ENCODE measurements around the gene HTR3C. TPM values are rescaled to one million over a fixed set of nuclear protein-coding genes. Genes with fewer than 3 reads are reported as not detected.
"Not testable (repeated sequence)": the region's sequence is repeated elsewhere in the genome, so short reads cannot be mapped to it uniquely, and the experiment has no call there.

Gene HTR3C
- total and polyA plus RNA-seq, 7 experiments from 2014 or later: not detected

DNA sequence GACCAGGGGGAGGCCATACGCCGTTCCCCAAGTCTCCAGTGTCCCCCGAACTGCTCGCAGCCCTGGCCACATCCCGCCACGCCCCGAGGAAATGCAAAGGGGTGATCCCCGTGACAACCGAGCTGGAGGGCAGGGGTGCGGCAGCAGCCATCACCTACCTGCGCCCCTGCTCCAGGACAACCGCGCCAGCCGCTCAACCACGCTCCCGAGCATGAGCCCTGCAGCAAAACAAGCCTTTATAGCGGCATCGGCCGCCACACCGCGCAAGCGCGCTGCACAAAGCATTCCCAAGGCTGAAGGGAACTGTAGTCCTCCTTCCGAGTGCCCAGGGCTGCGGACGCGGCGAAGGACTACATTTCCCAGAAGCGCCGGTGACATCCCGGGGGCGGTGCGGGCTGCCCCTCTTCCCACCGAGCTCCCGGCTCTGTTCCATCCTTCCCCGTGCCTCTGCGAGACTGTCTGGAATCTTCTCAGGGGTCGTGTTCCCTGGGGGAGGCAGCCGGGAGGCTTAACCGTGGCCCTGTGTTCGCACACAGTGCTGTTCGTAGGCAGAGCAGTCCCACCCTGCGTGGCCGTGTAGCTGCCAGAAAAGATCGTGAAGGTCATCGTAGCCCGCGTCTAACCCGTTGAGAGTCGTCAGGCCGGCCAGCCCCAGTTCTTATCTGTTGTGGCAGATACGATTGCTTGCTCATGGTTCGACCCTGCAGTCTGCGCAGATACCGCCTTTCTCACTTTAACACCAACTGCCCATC, 35.0 kb upstream of the HTR3C start, which contains the start of gene ABCC5:
ABCC5 (minus strand) TSS at position 213 of the 752 bp plus-strand sequence. CDS start 3,492 bp downstream, outside the sequence.
- no peaks in the 10 kb centered on the region for H3K27me3 ChIP-seq (ENCODE audit: control insufficient read depth in 2 of 2, insufficient read depth in 2 of 2, low read length in 2 of 2)
- peaks cover 8 to 14% of the 10 kb centered on the region in 2 donors for H3K4me1 ChIP-seq (ENCODE audit: control insufficient read depth in 2 of 2, insufficient read depth in 2 of 2, low read length in 2 of 2)
- no peaks in the 10 kb centered on the region for H3K9me3 Mint-ChIP-seq
- CTCF ChIA-PET: interaction anchor here (0.7 to 1.2 kb wide), 5 partner anchors 12 to 133 kb away, joined by 3 to 6 read pairs (median 4); partner anchors contain the start of genes EIF2B5 and PARL
- peak within 1 kb of the TSS; percentile 96 to 100 (median 99) for H3K4me3 Mint-ChIP-seq
- intact Hi-C loops (cut with micrococcal nuclease): loop anchor here (1.0 to 10.0 kb wide), 17 partner anchors 113 to 1223 kb away; partner anchors contain the start of genes AP2M1 (in 2 of the 2), EIF2B5 (in 2 of the 2), KLHL24 (in 2 of the 2) and PSMD2 (in 2 of the 2)
- no peaks in the 10 kb centered on the region for H3K9me3 ChIP-seq (ENCODE audit: control insufficient read depth in 2 of 3, low read length in 3 of 3)
- peaks cover 0 to 8% (median 6%) of the 10 kb centered on the region in 5 donors for H3K36me3 Mint-ChIP-seq
- peaks cover 0 to 5% (median 0%) of the 10 kb centered on the region in 3 experiments for H3K36me3 ChIP-seq (ENCODE audit: control insufficient read depth in 2 of 3, insufficient read depth in 3 of 3, low read length in 3 of 3)
- peaks cover 5 to 15% (median 9%) of the 10 kb centered on the region in 5 donors for H3K27me3 Mint-ChIP-seq
- ATAC-seq: peak; percentile 96
- peak; percentile 62 to 84 (median 79) for DNase-seq
- peaks cover 11 to 33% (median 25%) of the 10 kb centered on the region in 7 donors for H3K4me1 Mint-ChIP-seq
- POLR2A ChIA-PET: interaction anchor here (0.6 to 1.5 kb wide), 5 partner anchors 19 to 232 kb away, joined by 3 to 10 read pairs (median 4); partner anchors contain the start of genes ABCF3, EEF1AKMT4 and EIF2B5
- H3K4me3 ChIP-seq (ENCODE audit: low read length): peak within 1 kb of the TSS; percentile 100
- peak within 1 kb of the TSS; percentile 70 to 95 (median 91) for H3K27ac Mint-ChIP-seq
- H3K27ac ChIP-seq (ENCODE audit: low read depth, low read length): peak within 1 kb of the TSS; percentile 72

GRCh38 chr3:184018424-184018973, 34.3 kb upstream of the HTR3C start:
- Histone ChIP-seq H3K27me3 (ENCODE audit: control insufficient read depth in 2 of 2, insufficient read depth in 2 of 2, low read length in 2 of 2) (no peaks in the 10 kb centered on the region), H3K4me1 (ENCODE audit: control insufficient read depth in 2 of 2, insufficient read depth in 2 of 2, low read length in 2 of 2) (peaks cover 8 to 14% of the 10 kb centered on the region in 2 donors), H3K36me3 (ENCODE audit: control insufficient read depth in 2 of 3, insufficient read depth in 3 of 3, low read length in 3 of 3) (peaks cover 0 to 4% (median 0%) of the 10 kb centered on the region in 3 experiments), H3K4me3 (ENCODE audit: low read length) (peak overlapping the region; percentile 100), H3K9me3 (ENCODE audit: control insufficient read depth in 2 of 3, low read length in 3 of 3) (no peaks in the 10 kb centered on the region), H3K27ac (ENCODE audit: low read depth, low read length) (peak overlapping the region; percentile 72)
- peaks cover 11 to 33% (median 25%) of the 10 kb centered on the region in 7 donors for H3K4me1 Mint-ChIP-seq
- peak overlapping the region in 8 of 9 donors; percentile 83 to 95 (median 92) for H3K27ac Mint-ChIP-seq
- peaks cover 0 to 8% (median 4%) of the 10 kb centered on the region in 5 donors for H3K36me3 Mint-ChIP-seq
- ChIA-PET POLR2A (interaction anchor here (0.6 to 1.5 kb wide), 4 partner anchors 19 to 168 kb away, joined by 3 to 10 read pairs (median 4); partner anchors contain the start of genes ABCF3 and EIF2B5), CTCF (interaction anchor here (1.1 to 1.2 kb wide), 3 partner anchors 33 to 134 kb away, joined by 3 to 6 read pairs (median 4); partner anchors contain the start of gene PARL)
- no peaks in the 10 kb centered on the region for H3K9me3 Mint-ChIP-seq
- DNase-seq: no peak
- H3K4me3 Mint-ChIP-seq: peak overlapping the region; percentile 96 to 100 (median 99)
- H3K27me3 Mint-ChIP-seq: peaks cover 5 to 15% (median 12%) of the 10 kb centered on the region in 5 donors
- no peak for ATAC-seq
- intact Hi-C loops (cut with micrococcal nuclease): loop anchor here (1.0 to 10.0 kb wide), 8 partner anchors 167 to 1224 kb away; partner anchors contain the start of genes KLHL24 (in 2 of the 2), ATP11B (in 1 of the 2), EEF1AKMT4 (in 1 of the 2) and MCCC1 (in 1 of the 2)

GRCh38 chr3:184022323-184022722, 30.5 kb upstream of the HTR3C start:
- no peaks in the 10 kb centered on the region for H3K9me3 ChIP-seq (ENCODE audit: control insufficient read depth in 2 of 3, low read length in 3 of 3)
- intact Hi-C loops (cut with micrococcal nuclease): no loop called here
- H3K4me3 ChIP-seq (ENCODE audit: low read length): no peak overlapping the region
- peaks cover 0 to 4% (median 0%) of the 10 kb centered on the region in 3 experiments for H3K36me3 ChIP-seq (ENCODE audit: control insufficient read depth in 2 of 3, insufficient read depth in 3 of 3, low read length in 3 of 3)
- peaks cover 0 to 4% (median 0%) of the 10 kb centered on the region in 5 donors for H3K36me3 Mint-ChIP-seq
- no peak overlapping the region for H3K4me3 Mint-ChIP-seq
- no peak overlapping the region for H3K27ac ChIP-seq (ENCODE audit: low read depth, low read length)
- ATAC-seq (peak; percentile 28), DNase-seq (no peak)
- H3K27me3 Mint-ChIP-seq: peaks cover 5 to 23% (median 15%) of the 10 kb centered on the region in 5 donors
- H3K9me3 Mint-ChIP-seq: peaks cover 0 to 2% (median 0%) of the 10 kb centered on the region in 11 donors
- H3K4me1 ChIP-seq (ENCODE audit: control insufficient read depth in 2 of 2, insufficient read depth in 2 of 2, low read length in 2 of 2): peaks cover 0 to 7% of the 10 kb centered on the region in 2 donors
- ChIA-PET CTCF (no interaction called here), POLR2A (no interaction called here)
- H3K27ac Mint-ChIP-seq: no peak overlapping the region
- H3K27me3 ChIP-seq (ENCODE audit: control insufficient read depth in 2 of 2, insufficient read depth in 2 of 2, low read length in 2 of 2): no peaks in the 10 kb centered on the region
- H3K4me1 Mint-ChIP-seq: peaks cover 5 to 18% (median 9%) of the 10 kb centered on the region in 7 donors

DNA sequence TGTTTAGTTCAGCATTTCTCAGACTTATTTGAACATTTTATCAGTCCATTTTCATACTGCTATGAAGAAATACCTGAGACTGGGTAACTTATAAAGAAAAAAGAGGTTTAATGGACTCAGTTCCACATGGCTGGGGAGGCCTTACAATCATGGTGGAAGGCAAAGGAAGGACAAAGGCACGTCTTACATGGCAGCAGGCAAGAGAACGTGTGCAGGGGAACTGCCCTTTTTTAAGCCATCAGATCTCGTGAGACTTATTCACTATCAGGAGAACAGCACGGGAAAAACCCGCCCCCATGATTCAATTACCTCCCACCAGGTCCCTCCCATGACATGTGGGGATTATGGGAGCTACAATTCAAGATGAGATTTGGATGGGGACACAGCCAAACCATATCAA, 27.6 kb upstream of the HTR3C start:
- H3K27ac ChIP-seq (ENCODE audit: low read depth, low read length); H3K4me3 ChIP-seq (ENCODE audit: low read length); intact Hi-C loops (cut with micrococcal nuclease); ATAC-seq; H3K9me3 Mint-ChIP-seq; DNase-seq; H3K9me3 ChIP-seq (ENCODE audit: control insufficient read depth in 2 of 3, low read length in 3 of 3); H3K4me1 ChIP-seq (ENCODE audit: control insufficient read depth in 2 of 2, insufficient read depth in 2 of 2, low read length in 2 of 2); H3K36me3 Mint-ChIP-seq; H3K27ac Mint-ChIP-seq; H3K27me3 ChIP-seq (ENCODE audit: control insufficient read depth in 2 of 2, insufficient read depth in 2 of 2, low read length in 2 of 2); H3K4me3 Mint-ChIP-seq; H3K36me3 ChIP-seq (ENCODE audit: control insufficient read depth in 2 of 3, insufficient read depth in 3 of 3, low read length in 3 of 3): not testable (repeated sequence)
- peaks cover 0 to 13% (median 0%) of the 10 kb centered on the region in 7 donors for H3K4me1 Mint-ChIP-seq
- peaks cover 0 to 19% (median 13%) of the 10 kb centered on the region in 5 donors for H3K27me3 Mint-ChIP-seq
- ChIA-PET CTCF (interaction anchor here (0.6 kb wide), 1 partner anchor 78 kb away, joined by 3 read pairs; no protein-coding TSS in a partner anchor), POLR2A (interaction anchor here (0.8 kb wide), 1 partner anchor 129 kb away, joined by 3 read pairs; no protein-coding TSS in a partner anchor)

GRCh38 chr3:184028275-184028890, 24.5 kb upstream of the HTR3C start:
- DNase-seq; H3K4me3 Mint-ChIP-seq; H3K9me3 ChIP-seq (ENCODE audit: control insufficient read depth in 2 of 3, low read length in 3 of 3); H3K4me3 ChIP-seq (ENCODE audit: low read length); H3K27me3 ChIP-seq (ENCODE audit: control insufficient read depth in 2 of 2, insufficient read depth in 2 of 2, low read length in 2 of 2); H3K27ac ChIP-seq (ENCODE audit: low read depth, low read length); H3K27ac Mint-ChIP-seq; H3K36me3 ChIP-seq (ENCODE audit: control insufficient read depth in 2 of 3, insufficient read depth in 3 of 3, low read length in 3 of 3); ATAC-seq; H3K9me3 Mint-ChIP-seq; POLR2A ChIA-PET; H3K4me1 ChIP-seq (ENCODE audit: control insufficient read depth in 2 of 2, insufficient read depth in 2 of 2, low read length in 2 of 2); H3K36me3 Mint-ChIP-seq; CTCF ChIA-PET; H3K4me1 Mint-ChIP-seq; intact Hi-C loops (cut with micrococcal nuclease): not testable (repeated sequence)
- H3K27me3 Mint-ChIP-seq: peaks cover 0 to 20% (median 7%) of the 10 kb centered on the region in 5 donors

- POLR2A ChIA-PET: no interaction called here
- no peaks in the 10 kb centered on the region for H3K4me1 Mint-ChIP-seq
These were observed 23.4 kb upstream of the HTR3C start for GRCh38 chr3:184029443-184029842.

More at GRCh38 chr3:184029443-184029842, 23.4 kb upstream of the HTR3C start:
- Mint-ChIP-seq H3K4me3 (no peak overlapping the region), H3K27ac (no peak overlapping the region), H3K36me3 (no peaks in the 10 kb centered on the region), H3K9me3 (peaks cover 0 to 5% (median 0%) of the 10 kb centered on the region in 11 donors), H3K27me3 (peaks cover 0 to 20% (median 7%) of the 10 kb centered on the region in 5 donors)
- CTCF ChIA-PET: interaction anchor here (1.4 kb wide), 1 partner anchor 12 kb away, joined by 5 read pairs; the partner anchor contains the start of gene ABCC5
- H3K4me1 ChIP-seq (ENCODE audit: control insufficient read depth in 2 of 2, insufficient read depth in 2 of 2, low read length in 2 of 2): no peaks in the 10 kb centered on the region
- no peak overlapping the region for H3K4me3 ChIP-seq (ENCODE audit: low read length)
- intact Hi-C loops (cut with micrococcal nuclease): no loop called here
- DNase-seq (no peak), ATAC-seq (no peak)
- no peaks in the 10 kb centered on the region for H3K27me3 ChIP-seq (ENCODE audit: control insufficient read depth in 2 of 2, insufficient read depth in 2 of 2, low read length in 2 of 2)
- no peaks in the 10 kb centered on the region for H3K9me3 ChIP-seq (ENCODE audit: control insufficient read depth in 2 of 3, low read length in 3 of 3)
- no peak overlapping the region for H3K27ac ChIP-seq (ENCODE audit: low read depth, low read length)
- H3K36me3 ChIP-seq (ENCODE audit: control insufficient read depth in 2 of 3, insufficient read depth in 3 of 3, low read length in 3 of 3): no peaks in the 10 kb centered on the region
